ENCODE results near the gene CMIP.
"Not testable (repeated sequence)": the region's sequence is repeated elsewhere in the genome, so short reads cannot be mapped to it uniquely, and the experiment has no call there.

Gene CMIP

GRCh38 chr16:81717662-81718189 lies 273.1 kb downstream of the CMIP start:
- intact Hi-C loops (cut with DNase I) = no loop called here
- peak in 1 of 10 donors; percentile 38 for DNase-seq

DNA sequence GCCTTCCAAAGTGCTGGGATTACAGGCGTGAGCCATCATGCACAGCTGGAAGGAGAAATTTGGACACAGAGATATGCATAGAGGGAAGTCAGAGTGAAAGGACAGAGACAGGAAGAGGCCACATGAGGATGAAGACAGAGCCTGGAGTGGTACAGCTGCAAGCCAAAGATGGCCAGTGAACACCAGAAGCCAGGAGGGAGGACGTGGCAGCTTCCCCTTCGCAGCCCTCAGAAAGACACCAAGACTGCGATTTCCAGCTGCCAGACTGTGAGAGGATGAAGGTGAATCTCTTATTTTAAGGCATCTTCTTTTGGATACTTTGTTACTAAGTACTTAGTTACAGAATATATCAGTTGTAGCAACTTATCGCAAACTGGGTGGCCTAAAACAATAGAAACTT lies 274.0 kb downstream of the CMIP start:
- no peak for DNase-seq
- intact Hi-C loops (cut with DNase I) = no loop called here

DNA sequence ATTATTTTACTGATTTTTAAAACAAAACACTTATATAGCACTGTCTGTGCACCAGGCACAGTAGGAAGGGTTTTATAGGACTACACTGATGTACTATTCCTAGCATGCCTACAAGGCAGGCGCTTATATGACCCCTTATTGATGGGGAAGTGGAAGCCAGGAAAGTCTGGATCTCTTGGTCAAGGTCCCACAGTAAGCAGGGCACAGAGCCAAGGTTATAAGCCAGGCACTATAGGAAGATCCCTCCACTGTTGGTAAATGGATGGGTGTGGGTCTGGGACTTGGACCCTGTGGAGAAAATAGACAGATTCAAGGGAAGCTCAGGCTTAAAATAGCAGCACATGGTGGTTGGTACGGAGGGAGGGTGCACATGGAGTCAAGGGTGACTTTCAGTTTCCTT lies 275.4 kb downstream of the CMIP start:
- DNase-seq = no peak
- intact Hi-C loops (cut with DNase I) = no loop called here

DNA sequence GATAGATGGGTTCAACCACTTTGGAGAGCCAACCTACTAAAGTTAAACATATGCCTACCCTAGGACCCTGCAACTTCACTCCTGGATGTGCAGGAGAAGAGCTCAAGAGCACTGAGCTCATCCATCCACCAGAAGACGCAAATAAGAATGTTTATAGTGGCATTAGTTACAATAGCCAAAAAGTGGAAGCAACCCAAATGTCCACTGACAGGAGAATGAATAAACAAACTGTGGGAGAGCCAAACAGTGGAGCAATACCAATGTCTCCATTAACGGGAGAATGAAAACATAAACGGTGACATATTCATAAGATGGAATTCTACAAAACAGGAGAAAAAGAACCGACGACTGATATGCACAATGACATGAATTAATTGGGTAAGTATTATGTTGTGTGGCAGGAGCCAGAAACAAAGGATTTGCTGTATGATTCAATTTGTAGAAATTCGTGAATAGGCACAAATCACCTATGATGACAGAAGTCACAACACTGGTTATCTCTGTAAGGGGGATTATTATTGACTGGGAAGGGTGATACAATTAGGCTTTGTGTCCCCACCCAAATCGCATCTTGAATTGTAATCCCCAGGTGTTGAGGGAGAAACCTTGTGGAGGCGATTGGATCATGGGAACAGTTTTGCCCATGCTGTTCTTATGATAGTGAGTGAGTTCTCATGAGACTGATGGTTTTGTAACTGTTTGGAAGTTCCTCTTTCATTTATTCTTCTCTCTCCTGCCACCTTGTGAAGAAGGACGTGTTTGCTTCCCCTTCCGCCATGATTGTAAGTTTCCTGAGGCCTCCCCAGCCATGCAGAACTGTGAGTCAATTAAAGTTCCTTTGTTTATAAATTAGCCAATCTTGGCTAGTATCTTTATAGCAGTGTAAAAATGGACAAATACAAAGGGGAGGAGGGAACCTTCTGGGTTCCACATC lies 276.6 kb downstream of the CMIP start:
- no peak for DNase-seq
- intact Hi-C loops (cut with DNase I) = no loop called here

GRCh38 chr16:81723098-81723723 lies 278.6 kb downstream of the CMIP start:
- intact Hi-C loops (cut with DNase I) = loop anchor here (1.0 to 2.0 kb wide), 3 partner anchors 100 to 357 kb away; no protein-coding TSS in a partner anchor
- DNase-seq = peak in 1 of 10 donors; percentile 32

DNA sequence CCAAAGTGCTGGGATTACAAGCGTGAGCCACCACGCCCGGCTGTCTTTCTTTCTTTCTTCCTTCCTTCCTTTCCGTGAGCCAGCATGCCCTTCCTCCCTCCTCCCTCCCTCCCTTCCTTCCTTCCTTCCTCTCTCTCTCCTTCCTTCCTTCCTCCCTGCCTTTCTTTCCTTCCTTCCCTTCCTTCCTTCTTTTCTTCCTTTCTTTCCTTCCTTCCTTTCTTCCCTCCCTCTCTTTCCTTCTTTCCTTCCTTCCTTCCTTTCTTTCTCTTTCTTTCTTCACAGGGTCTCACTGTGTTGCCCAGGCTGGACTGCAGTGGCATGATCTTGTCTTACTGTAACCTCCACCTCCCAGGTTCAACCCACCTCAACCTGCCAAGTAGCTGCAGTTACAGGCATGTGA lies 283.8 kb downstream of the CMIP start:
- intact Hi-C loops (cut with DNase I) = no loop called here
- no peak for DNase-seq

- DNase-seq = peak in 1 of 10 donors; percentile 42
- intact Hi-C loops (cut with DNase I) = no loop called here
Observed at GRCh38 chr16:81729451-81729850, 284.8 kb downstream of the CMIP start.

DNA sequence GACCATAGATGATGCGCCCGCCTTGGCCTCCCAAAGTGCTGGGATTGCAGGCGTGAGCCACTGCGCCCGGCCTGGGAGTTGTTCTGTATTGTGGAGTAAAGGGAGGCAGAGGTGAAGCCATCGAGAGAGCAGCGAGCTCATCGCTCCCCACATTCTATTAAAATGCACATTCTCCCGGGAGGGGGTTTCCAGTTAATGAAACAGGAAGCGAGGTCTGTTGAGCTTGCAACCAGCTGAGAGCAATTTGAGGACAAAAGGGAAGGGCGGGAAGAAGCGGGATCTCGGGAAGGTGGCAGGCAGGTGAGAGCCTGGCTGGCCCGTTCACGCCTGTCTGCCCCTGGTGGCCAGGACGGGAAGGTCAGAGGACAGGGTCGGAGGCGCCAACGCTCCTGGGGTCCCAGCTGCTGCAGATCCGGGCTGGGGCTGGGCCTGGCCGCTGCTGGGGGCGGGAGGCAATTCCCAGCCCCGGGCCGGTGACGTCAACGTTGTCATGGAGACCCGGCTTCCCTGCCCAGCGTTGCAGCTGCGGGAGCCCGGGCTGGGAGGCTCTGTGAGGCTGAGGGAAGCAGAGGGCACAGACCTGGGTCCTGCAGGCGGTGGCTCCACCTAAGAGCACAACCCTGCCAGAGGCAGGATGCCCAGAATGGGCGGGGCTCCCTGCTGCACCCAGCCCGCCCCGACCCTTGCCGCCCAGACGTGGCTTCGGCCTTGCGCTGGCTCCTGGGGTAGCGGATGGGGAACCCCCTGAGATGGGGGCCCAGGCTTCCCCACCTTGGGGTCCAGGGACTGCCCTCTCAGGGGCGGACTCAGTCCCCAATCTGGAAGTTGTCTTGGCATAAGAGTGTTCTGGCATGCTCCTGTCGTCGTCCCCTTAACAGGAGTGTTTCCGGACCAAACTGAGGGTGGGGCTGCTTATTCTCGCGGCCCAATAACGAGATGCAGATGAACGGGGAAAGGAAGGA lies 285.8 kb downstream of the CMIP start:
- DNase-seq = peak; percentile 75 to 98 (median 84)
- intact Hi-C loops (cut with DNase I) = loop anchor here (10.0 kb wide), 1 partner anchor 526 kb away; no protein-coding TSS in a partner anchor

- intact Hi-C loops (cut with DNase I) = loop anchor here (10.0 kb wide), 1 partner anchor 527 kb away; no protein-coding TSS in a partner anchor
- no peak for DNase-seq
Observed at GRCh38 chr16:81731649-81732048, 287.0 kb downstream of the CMIP start.

DNA sequence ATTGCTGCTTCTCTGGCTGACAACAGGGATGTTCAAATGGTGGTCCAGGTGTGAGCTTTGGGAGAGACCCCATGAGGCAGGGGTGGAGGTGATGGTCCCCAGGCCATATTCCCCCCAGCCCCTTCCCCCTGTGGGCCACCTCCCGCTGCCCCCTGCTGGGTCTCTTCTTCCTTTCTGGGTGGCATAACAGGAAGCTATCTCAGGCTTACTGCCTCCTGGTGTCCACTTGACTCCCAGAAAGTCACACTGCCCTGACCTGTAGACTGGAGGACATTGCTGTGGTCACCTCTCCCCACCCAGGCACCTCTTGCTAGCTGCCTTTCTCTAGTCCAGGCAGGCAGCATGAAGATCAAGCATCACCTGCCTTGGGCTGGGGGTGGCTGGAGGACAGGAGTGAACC lies 288.1 kb downstream of the CMIP start:
- intact Hi-C loops (cut with DNase I) = loop anchor here (10.0 kb wide), 1 partner anchor 528 kb away; no protein-coding TSS in a partner anchor
- DNase-seq = no peak

GRCh38 chr16:81733295-81733694 lies 288.7 kb downstream of the CMIP start:
- DNase-seq = no peak
- intact Hi-C loops (cut with DNase I) = loop anchor here (10.0 kb wide), 1 partner anchor 528 kb away; no protein-coding TSS in a partner anchor

DNA sequence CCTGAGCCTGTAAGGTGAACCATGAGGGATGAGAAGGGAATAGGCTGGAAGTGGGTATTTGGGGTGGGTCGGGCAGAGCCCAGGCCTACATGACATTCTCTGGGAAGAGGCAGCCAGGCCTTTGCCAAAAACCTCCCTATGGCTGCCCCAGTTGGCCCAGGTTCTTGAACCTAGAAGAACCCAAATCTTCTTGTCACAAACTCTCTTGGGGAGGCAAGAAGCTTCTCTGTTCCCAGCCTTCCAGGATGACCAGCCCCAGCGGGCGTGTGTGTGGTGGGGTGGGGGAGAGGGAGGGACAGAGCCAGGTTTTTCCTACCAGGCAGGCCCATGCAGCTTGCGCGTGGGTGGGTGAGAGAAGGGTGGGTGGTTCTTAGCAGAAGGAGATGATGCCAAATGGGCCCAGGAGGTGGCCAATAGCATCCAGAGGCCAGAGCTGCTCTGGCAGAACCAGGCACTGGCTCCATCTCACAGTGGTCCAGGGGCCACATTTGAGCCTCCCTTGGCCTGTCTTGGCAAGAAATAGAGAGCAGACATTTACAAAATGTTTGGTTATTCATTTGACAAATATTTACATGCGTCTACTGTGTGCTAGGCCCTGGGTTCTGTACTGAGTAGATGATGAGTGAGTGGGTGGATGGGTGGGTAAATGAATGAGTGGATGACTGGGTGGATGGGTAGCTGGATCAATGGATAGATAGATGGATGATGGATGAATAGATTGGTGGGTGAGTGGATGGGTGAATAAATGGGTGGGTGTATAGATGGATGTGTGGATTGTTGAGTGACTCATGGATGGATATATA lies 290.2 kb downstream of the CMIP start:
- intact Hi-C loops (cut with DNase I) = loop anchor here (10.0 kb wide), 1 partner anchor 530 kb away; no protein-coding TSS in a partner anchor
- DNase-seq = peak in 7 of 10 donors; percentile 60 to 96 (median 70)

GRCh38 chr16:81737885-81738536 lies 293.4 kb downstream of the CMIP start:
- DNase-seq = peak; percentile 66 to 96 (median 80)
- intact Hi-C loops (cut with DNase I) = loop anchor here (10.0 kb wide), 1 partner anchor 533 kb away; no protein-coding TSS in a partner anchor

DNA sequence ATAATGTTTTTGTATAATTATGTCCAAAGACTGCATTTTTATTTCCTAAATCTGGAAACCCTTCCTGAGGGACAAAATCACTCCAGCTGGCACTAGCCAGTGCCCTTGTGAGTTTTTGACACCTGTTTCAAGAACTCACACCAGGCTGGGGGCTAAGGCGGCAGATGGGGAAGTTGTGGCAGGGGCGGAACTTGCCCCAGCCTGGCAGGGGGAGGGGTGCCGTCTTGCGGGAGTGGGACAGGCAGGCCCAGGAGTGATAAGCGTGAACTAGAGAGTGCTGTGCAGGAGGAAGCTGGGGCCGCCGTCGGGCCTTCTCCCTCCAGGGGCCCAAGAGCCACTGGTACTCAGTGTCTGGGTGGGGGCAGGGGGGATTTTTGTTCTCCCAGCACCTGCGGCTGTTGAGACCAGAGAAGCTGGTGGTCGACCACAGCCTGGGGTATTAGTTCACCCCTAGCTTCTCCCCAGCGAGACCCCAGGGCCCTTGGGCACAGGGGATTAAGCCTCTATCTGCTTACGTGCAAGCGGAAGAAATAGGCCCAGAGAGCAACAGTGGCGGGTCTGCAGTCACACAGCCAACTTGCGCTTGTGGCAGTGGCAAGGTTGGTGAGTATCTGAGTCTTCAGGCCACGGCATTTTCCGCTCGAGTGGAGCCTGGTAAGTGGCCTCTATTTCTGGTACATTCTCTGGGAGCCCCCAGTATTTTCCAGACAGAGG lies 294.3 kb downstream of the CMIP start:
- intact Hi-C loops (cut with DNase I) = loop anchor here (10.0 kb wide), 1 partner anchor 534 kb away; no protein-coding TSS in a partner anchor
- DNase-seq = peak in 7 of 10 donors; percentile 24 to 92 (median 44)

DNA sequence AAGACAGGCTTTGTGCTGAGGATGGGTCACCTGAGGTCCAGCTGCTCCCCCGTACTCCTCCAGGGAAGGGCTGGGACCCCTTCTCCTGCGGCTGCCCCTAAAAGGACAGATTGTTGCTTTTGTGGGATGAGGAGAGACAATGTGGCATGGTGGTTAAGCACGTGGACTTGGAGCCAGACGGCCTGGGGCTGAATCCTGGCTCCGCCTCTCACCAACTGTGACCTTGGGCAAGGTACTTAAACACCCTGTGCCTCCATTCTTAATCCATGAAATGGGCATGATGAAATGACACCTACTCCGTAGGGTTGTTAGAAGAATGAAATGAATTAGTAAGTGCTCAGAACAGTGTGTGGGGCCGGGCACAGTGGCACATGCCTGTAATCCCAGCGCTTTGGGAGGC lies 294.9 kb downstream of the CMIP start:
- intact Hi-C loops (cut with DNase I) = loop anchor here (10.0 kb wide), 1 partner anchor 535 kb away; no protein-coding TSS in a partner anchor
- DNase-seq = no peak

- DNase-seq = no peak
- intact Hi-C loops (cut with DNase I) = no loop called here
Observed at GRCh38 chr16:81740169-81740568, 295.6 kb downstream of the CMIP start.

GRCh38 chr16:81741430-81741770 lies 296.8 kb downstream of the CMIP start:
- DNase-seq = peak in 2 of 10 donors; percentile 19 to 60
- intact Hi-C loops (cut with DNase I) = not testable (repeated sequence)

DNA sequence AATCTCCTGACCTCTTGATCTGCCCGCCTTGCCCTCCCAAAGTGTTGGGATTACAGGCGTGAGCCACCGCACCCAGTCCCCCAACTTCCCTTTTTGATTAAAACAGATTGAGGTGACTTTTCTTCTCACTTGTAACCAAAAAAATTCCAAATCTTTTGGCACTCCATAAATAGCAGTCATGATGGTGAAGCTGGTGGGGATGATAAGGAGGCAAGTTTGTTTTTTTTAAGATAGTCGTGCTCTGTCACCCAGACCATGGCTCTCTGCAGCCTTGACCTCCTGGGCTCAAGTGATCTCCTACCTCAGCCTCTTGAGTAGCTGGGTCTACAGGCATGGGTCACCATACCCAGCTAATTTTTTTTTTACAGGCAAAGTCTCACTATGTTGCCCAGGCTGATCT lies 299.8 kb downstream of the CMIP start:
- no peak for DNase-seq
- intact Hi-C loops (cut with DNase I) = no loop called here

Measured in posterior cingulate gyrus (tissue), 11 donors.